OCI-LY3 (cell line): ENCODE results near the gene CERS6.

Experiments used
- H2AFZ ChIP-seq: fragments of 200-600, 300-600 bp; shearing (Covaris generic); 2 replicates; pipeline ENCODE4 v1.6.0; 2014; ENCODE audit warnings: antibody characterized with exemption, low read depth, low read length
- H3K27ac ChIP-seq: fragments of 200-600, 300-600 bp; sonication (generic); 2 replicates; pipeline ENCODE4 v1.5.1; 2014; ENCODE audit warnings: mild to moderate bottlenecking, low read length, moderate library complexity, mixed read lengths
- H3K27me3 ChIP-seq: fragments of 200-600, 300-600 bp; sonication (generic); 2 replicates; pipeline ENCODE4 v1.6.1; 2014; ENCODE audit warnings: low read depth, low read length, mixed read lengths
- H3K36me3 ChIP-seq: fragments of 200-600, 300-600 bp; sonication (generic); replicated peaks from 2 replicates; pipeline ENCODE3; 2014; ENCODE audit warnings: low read depth, low read length, mixed read lengths
- H3K4me1 ChIP-seq: fragments of 300-600, 200-600 bp; sonication (generic); 2 replicates; pipeline ENCODE4 v1.6.1; 2014; ENCODE audit warnings: low read length, mixed read lengths
- H3K4me2 ChIP-seq: fragments of 200-600, 300-600 bp; sonication (generic); 2 replicates; pipeline ENCODE4 v1.6.1; 2014; ENCODE audit warnings: low read length, mixed read lengths
- H3K4me3 ChIP-seq: fragments of 300-600, 200-600 bp; sonication (generic); 2 replicates; pipeline ENCODE4 v1.5.1; 2014; ENCODE audit warnings: antibody characterized with exemption, mild to moderate bottlenecking, low read length, moderate library complexity
- H3K79me2 ChIP-seq: fragments of 300-600, 200-600 bp; shearing (Covaris generic); 2 replicates; pipeline ENCODE4 v1.6.1; 2014; ENCODE audit warnings: mild to moderate bottlenecking, low read length, mixed read lengths
- H3K9ac ChIP-seq: fragments of 300-600, 200-600 bp; shearing (Covaris generic); 2 replicates; pipeline ENCODE4 v1.6.0; 2014; ENCODE audit warnings: mild to moderate bottlenecking, low read length, moderate library complexity
- H3K9me3 ChIP-seq: fragments of 200-600, 300-600 bp; shearing (Covaris generic); 2 replicates; pipeline ENCODE4 v1.6.1; 2014; ENCODE audit warnings: low read length, mixed read lengths; ENCODE audit not compliant: insufficient read depth
- H4K20me1 ChIP-seq: fragments of 200-600, 300-600 bp; sonication (generic); 2 replicates; pipeline ENCODE4 v1.6.1; 2016; ENCODE audit warnings: low read length, mixed read lengths; ENCODE audit not compliant: insufficient read depth
- EZH2phosphoT487 ChIP-seq: fragments of 200-600 bp; shearing (Covaris generic); IDR thresholded peaks from 2 replicates; pipeline ENCODE4 v1.6.1; 2018; ENCODE audit warnings: antibody characterized with exemption, mixed run types, low read depth
- TF ChIP-seq, protein P1 (sequence below): fragments of 200-600, 300-600 bp; sonication (generic); IDR thresholded peaks from 2 replicates; pipeline ENCODE4 v1.5.1; 2014; ENCODE audit warnings: antibody characterized with exemption, low read length, low read depth

CERS6 gene

DNA sequence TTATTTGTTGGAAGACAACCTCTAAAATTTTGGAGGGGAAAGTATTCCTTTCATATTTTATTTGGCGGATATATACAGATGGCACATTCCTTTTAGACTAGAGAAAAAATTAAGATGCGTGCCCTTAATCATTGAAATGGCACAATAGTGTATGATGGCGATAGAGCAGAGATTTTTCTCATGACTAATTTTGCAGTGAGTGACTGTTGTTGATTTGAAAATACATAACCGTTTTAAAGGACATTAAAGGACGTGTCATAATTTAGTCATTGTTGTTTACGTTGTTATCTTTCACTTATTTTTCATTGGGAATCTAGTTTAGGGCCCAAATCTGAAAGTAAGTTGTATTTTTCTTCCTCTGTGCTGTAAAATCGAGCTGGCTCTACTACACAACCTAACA lies 61.7 kb downstream of the CERS6 start:
- no peaks in the 10 kb centered on the region for H3K27me3 ChIP-seq
- no peaks in the 10 kb centered on the region for H3K36me3 ChIP-seq
- no peak overlapping the region for H3K4me3 ChIP-seq
- H3K4me1 ChIP-seq: peaks cover 22% of the 10 kb centered on the region
- H4K20me1 ChIP-seq: 0 out of 2 replicates have a peak, but pooled peaks cover 3% of the 10 kb centered on the region
- H3K4me2 ChIP-seq: no peak overlapping the region
- H2AFZ ChIP-seq: no peak overlapping the region
- no peaks in the 10 kb centered on the region for H3K9me3 ChIP-seq
- H3K27ac ChIP-seq: no peak overlapping the region
- no peak overlapping the region for H3K9ac ChIP-seq
- H3K79me2 ChIP-seq: peaks cover 36% of the 10 kb centered on the region
- TF ChIP-seq EZH2phosphoT487: no peak
- TF ChIP-seq, protein P1, sequence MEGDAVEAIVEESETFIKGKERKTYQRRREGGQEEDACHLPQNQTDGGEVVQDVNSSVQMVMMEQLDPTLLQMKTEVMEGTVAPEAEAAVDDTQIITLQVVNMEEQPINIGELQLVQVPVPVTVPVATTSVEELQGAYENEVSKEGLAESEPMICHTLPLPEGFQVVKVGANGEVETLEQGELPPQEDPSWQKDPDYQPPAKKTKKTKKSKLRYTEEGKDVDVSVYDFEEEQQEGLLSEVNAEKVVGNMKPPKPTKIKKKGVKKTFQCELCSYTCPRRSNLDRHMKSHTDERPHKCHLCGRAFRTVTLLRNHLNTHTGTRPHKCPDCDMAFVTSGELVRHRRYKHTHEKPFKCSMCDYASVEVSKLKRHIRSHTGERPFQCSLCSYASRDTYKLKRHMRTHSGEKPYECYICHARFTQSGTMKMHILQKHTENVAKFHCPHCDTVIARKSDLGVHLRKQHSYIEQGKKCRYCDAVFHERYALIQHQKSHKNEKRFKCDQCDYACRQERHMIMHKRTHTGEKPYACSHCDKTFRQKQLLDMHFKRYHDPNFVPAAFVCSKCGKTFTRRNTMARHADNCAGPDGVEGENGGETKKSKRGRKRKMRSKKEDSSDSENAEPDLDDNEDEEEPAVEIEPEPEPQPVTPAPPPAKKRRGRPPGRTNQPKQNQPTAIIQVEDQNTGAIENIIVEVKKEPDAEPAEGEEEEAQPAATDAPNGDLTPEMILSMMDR: no peak

GRCh38 chr2:168518555-168519066 lies 62.5 kb downstream of the CERS6 start:
- Histone ChIP-seq H3K27ac (no peak overlapping the region), H3K4me3 (no peak overlapping the region), H3K36me3 (no peaks in the 10 kb centered on the region), H3K9me3 (no peaks in the 10 kb centered on the region), H3K4me2 (no peak overlapping the region), H2AFZ (no peak overlapping the region), H3K4me1 (peaks cover 30% of the 10 kb centered on the region), H3K27me3 (no peaks in the 10 kb centered on the region), H3K79me2 (peaks cover 44% of the 10 kb centered on the region), H3K9ac (no peak overlapping the region), H4K20me1 (peaks cover 7% of the 10 kb centered on the region; the same call in 1 of the 2 replicates)
- TF ChIP-seq EZH2phosphoT487: no peak
- TF ChIP-seq, protein P1: no peak

DNA sequence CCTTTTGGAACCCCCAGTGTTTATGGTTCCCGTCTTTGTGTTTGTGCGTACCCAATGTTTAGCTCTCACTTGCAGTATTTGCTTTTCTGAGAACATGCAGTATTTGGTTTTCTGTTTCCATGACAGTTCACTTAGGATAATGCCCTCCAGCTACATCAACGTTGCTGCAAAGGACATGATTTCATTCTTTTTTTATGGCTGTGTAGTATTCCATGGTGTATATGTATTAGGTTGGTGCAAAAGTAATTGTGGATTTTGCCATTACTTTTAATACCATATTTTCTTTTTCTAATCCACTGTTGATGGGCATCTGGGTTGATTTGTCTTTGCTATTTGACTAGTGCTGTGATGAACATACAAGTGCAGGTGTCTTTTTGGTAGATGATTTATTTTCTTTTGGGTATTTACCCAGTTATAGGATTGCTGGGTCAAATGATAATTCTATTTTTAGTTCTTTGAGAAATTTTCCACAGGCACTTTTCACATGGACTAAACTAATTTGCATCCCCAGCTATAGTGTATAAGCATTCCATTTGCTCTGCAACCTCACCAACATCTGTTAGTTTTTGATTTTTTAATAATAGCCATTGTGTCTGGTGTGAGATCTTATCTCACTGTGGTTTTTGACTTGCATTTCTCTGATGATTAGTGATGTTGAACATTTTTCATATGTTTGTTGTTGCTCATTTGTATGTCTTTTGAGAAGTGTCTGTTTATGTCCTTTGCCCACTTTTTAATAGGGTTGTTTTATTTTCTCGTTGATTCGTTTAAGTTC lies 63.6 kb downstream of the CERS6 start:
- no peaks in the 10 kb centered on the region for H3K36me3 ChIP-seq
- peaks cover 39% of the 10 kb centered on the region for H3K4me1 ChIP-seq
- no peak overlapping the region for H2AFZ ChIP-seq
- H3K9me3 ChIP-seq: no peaks in the 10 kb centered on the region
- TF ChIP-seq, protein P1: no peak
- no peak for TF ChIP-seq EZH2phosphoT487
- no peaks in the 10 kb centered on the region for H3K27me3 ChIP-seq
- no peak overlapping the region for H3K9ac ChIP-seq
- H3K79me2 ChIP-seq: peaks cover 50% of the 10 kb centered on the region
- H3K27ac ChIP-seq: no peak overlapping the region
- peaks cover 15% of the 10 kb centered on the region; the same call in 1 of the 2 replicates for H4K20me1 ChIP-seq
- no peak overlapping the region for H3K4me2 ChIP-seq
- H3K4me3 ChIP-seq: no peak overlapping the region

DNA sequence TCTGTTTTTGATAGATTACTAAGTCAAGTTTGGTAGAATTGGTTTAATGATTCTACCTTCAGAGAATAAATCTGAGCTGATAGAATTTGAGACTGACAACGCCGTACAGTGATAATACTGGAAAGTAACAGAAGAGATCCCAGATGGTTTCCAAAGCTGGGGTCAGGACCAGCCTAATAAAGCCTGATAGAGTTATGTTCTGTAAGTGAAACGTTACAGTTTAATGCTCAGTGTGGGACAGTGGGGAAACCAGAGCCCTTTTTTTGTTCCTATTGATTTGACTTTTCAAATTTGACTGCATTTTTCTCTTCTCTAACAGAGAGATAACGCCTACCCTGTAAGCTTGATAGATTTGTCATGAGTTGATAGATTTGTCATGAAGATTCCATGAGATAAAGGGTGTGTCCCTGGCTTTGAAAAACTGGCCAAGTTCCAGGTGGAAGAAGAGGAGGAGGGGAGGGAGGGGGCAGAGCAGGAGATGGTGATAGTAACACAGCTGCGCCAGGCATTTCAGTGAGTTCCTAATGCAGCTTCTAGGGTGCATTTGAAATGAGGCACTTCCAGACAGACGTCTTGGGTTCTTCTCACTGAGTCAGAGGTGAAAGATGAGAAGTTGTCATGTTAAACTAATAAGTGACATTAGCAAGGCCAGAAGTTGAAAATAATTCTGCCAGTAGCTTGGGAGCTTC lies 65.1 kb downstream of the CERS6 start:
- Histone ChIP-seq H3K79me2 (peaks cover 59% of the 10 kb centered on the region), H3K4me3 (peak overlapping the region; percentile 34), H3K27me3 (no peaks in the 10 kb centered on the region), H2AFZ (no peak overlapping the region), H3K4me1 (peaks cover 39% of the 10 kb centered on the region), H3K36me3 (no peaks in the 10 kb centered on the region), H3K27ac (no peak overlapping the region), H3K9me3 (no peaks in the 10 kb centered on the region), H3K4me2 (peak overlapping the region; percentile 59), H4K20me1 (peaks cover 19% of the 10 kb centered on the region; the same call in 1 of the 2 replicates), H3K9ac (0 out of 2 replicates have a peak overlapping the region, but pooled peaks have one; percentile 5)
- no peak for TF ChIP-seq EZH2phosphoT487
- TF ChIP-seq, protein P1: no peak
